IMR-90 (cell line): ENCODE measurements around the gene CCDC83. TPM values are rescaled to one million over a fixed set of nuclear protein-coding genes. Genes with fewer than 3 reads are reported as not detected.
A peak's percentile ranks its signal among the peaks of the same experiment; 100 is the strongest.

Source experiments
- ATAC-seq: fragments of 200-7000 bp; cut with Tn5 transposase; 2 replicates; pipeline ENCODE4 v1.9.1; 2020; ENCODE audit warnings: low read depth, mild to moderate bottlenecking, moderate library complexity
- BruUV-seq: library from RNA; stranded (reverse); fragments of 400-500 nt; replicated peaks from 2 replicates; lab custom pipeline; 2021; lab: Mats Ljungman, UMichigan
- CTCF ChIA-PET: fragments of 300-600 bp; formaldehyde crosslinking; extraction: SDS; loops from one replicate; lab custom pipeline; 2021; ENCODE audit warnings: antibody characterized with exemption; lab: Yijun Ruan, JAX
- POLR2A ChIA-PET: fragments of 300-600 bp; sonication (Branson Sonifier 250); formaldehyde crosslinking; loops from one replicate; lab custom pipeline; 2022; ENCODE audit warnings: antibody characterized with exemption; ENCODE audit not compliant: unreplicated experiment; lab: Charles Lee
- DNase-seq: peaks from one replicate; pipeline ENCODE4 v3.0.0; 2013
- H2AFZ ChIP-seq: replicated peaks from 2 replicates; pipeline ENCODE3; 2013; ENCODE audit warnings: low read length, mild to moderate bottlenecking; ENCODE audit not compliant: poor library complexity
- H2AK5ac ChIP-seq: 2 replicates; pipeline ENCODE4 v1.6.1; 2013; ENCODE audit warnings: low read depth, low read length, inconsistent platforms
- H2AK9ac ChIP-seq: replicated peaks from 2 replicates; pipeline ENCODE3; 2013; ENCODE audit warnings: mild to moderate bottlenecking, low read depth, low read length, moderate library complexity; ENCODE audit not compliant: poor library complexity
- H2BK120ac ChIP-seq: 2 replicates; pipeline ENCODE4 v1.6.1; 2013; ENCODE audit warnings: low read depth, low read length, inconsistent platforms
- H2BK15ac ChIP-seq: 3 replicates; pipeline ENCODE4 v1.6.1; 2013; ENCODE audit warnings: low read depth, low read length, inconsistent platforms
- H2BK20ac ChIP-seq: 2 replicates; pipeline ENCODE4 v1.6.1; 2013; ENCODE audit warnings: low read depth, mild to moderate bottlenecking, inconsistent platforms, low read length, moderate library complexity
- H2BK5ac ChIP-seq: 2 replicates; pipeline ENCODE4 v1.6.1; 2013; ENCODE audit warnings: mild to moderate bottlenecking, low read depth, low read length, inconsistent platforms; ENCODE audit not compliant: poor library complexity, severe bottlenecking
- H3K14ac ChIP-seq: replicated peaks from 2 replicates; pipeline ENCODE4 v1.6.1; 2013; ENCODE audit warnings: low read depth, low read length, inconsistent platforms
- H3K18ac ChIP-seq: 2 replicates; pipeline ENCODE4 v1.6.1; 2013; ENCODE audit warnings: low read depth, low read length, control low read depth
- H3K23ac ChIP-seq: 2 replicates; pipeline ENCODE4 v1.6.1; 2013; ENCODE audit warnings: low read depth, low read length, inconsistent platforms
- H3K27ac ChIP-seq: 2 replicates; pipeline ENCODE4 v1.5.1; 2013; ENCODE audit warnings: mild to moderate bottlenecking, control low read depth, low read length; ENCODE audit not compliant: insufficient read depth
- H3K27me3 ChIP-seq: 2 replicates; pipeline ENCODE4 v1.6.1; 2013; ENCODE audit warnings: low read length; ENCODE audit not compliant: control insufficient read depth, insufficient read depth
- H3K36me3 ChIP-seq: 2 replicates; pipeline ENCODE4 v1.6.1; 2013; ENCODE audit warnings: low read length, mixed read lengths; ENCODE audit not compliant: control insufficient read depth, insufficient read depth
- H3K4ac ChIP-seq: 2 replicates; pipeline ENCODE4 v1.6.1; 2013; ENCODE audit warnings: low read depth, low read length, inconsistent platforms
- H3K4me1 ChIP-seq: 2 replicates; pipeline ENCODE4 v1.6.1; 2013; ENCODE audit warnings: low read length, mixed read lengths; ENCODE audit not compliant: control insufficient read depth, insufficient read depth
- H3K4me2 ChIP-seq: 2 replicates; pipeline ENCODE4 v1.6.1; 2013; ENCODE audit warnings: low read depth, mild to moderate bottlenecking, control low read depth, low read length, moderate library complexity
- H3K4me3 ChIP-seq: 2 replicates; pipeline ENCODE4 v1.5.1; 2013; ENCODE audit warnings: low read depth, mild to moderate bottlenecking, control low read depth, low read length, moderate library complexity; ENCODE audit not compliant: insufficient read depth
- H3K56ac ChIP-seq: 2 replicates; pipeline ENCODE4 v1.6.1; 2013; ENCODE audit warnings: low read length, inconsistent platforms; ENCODE audit not compliant: insufficient read depth; ENCODE audit errors: extremely low read depth
- H3K79me1 ChIP-seq, 2 experiments: 2 replicates each; pipeline ENCODE4 v1.6.1; 2013; ENCODE audit warnings: low read length in 2 of 2, inconsistent platforms in 1 of 2, low read depth in 1 of 2
- H3K9ac ChIP-seq: 2 replicates; pipeline ENCODE4 v1.6.1; 2013; ENCODE audit warnings: low read depth, low read length, control low read depth
- H3K9me1 ChIP-seq: 2 replicates; pipeline ENCODE4 v1.6.1; 2013; ENCODE audit warnings: low read length, inconsistent platforms; ENCODE audit not compliant: insufficient read depth
- H3K9me3 ChIP-seq: 2 replicates; pipeline ENCODE4 v1.6.1; 2013; ENCODE audit warnings: low read length; ENCODE audit not compliant: control insufficient read depth, insufficient read depth
- H4K20me1 ChIP-seq: 2 replicates; pipeline ENCODE4 v1.6.1; 2013; ENCODE audit warnings: low read length, inconsistent platforms; ENCODE audit not compliant: insufficient read depth
- H4K5ac ChIP-seq: 2 replicates; pipeline ENCODE4 v1.6.1; 2013; ENCODE audit warnings: mild to moderate bottlenecking, low read depth, low read length, control low read depth
- H4K8ac ChIP-seq, 2 experiments: 2 replicates each; pipeline ENCODE4 v1.6.1; 2013; ENCODE audit warnings: low read depth in 2 of 2, low read length in 2 of 2, control low read depth in 1 of 2, inconsistent platforms in 1 of 2
- H4K91ac ChIP-seq: 2 replicates; pipeline ENCODE4 v1.6.1; 2013; ENCODE audit warnings: low read depth, low read length, inconsistent platforms; ENCODE audit not compliant: insufficient read depth
- BHLHE40 ChIP-seq: fragments of 150-350 bp; IDR thresholded peaks from 2 replicates; pipeline ENCODE4 v1.6.1; 2016; ENCODE audit warnings: mild to moderate bottlenecking, low read depth, low read length
- CEBPB ChIP-seq: IDR thresholded peaks from 2 replicates; pipeline ENCODE4 v1.6.1; 2012; ENCODE audit warnings: low read depth, low read length, improper control_type of control experiment
- CHD1 ChIP-seq: IDR thresholded peaks from 2 replicates; pipeline ENCODE4 v1.6.1; 2012; ENCODE audit warnings: low read depth, low read length, improper control_type of control experiment
- CTCF ChIP-seq: conservative IDR thresholded peaks from 2 replicates; pipeline ENCODE4 v1.5.1; 2012; ENCODE audit warnings: mild to moderate bottlenecking, low read depth, low read length, improper control_type of control experiment
- ELK1 ChIP-seq: fragments of 150-350 bp; IDR thresholded peaks from 2 replicates; pipeline ENCODE4 v1.6.1; 2016; ENCODE audit warnings: low read depth, mild to moderate bottlenecking, low read length, moderate library complexity, borderline replicate concordance
- FOS ChIP-seq: fragments of 150-350 bp; IDR thresholded peaks from 2 replicates; pipeline ENCODE4 v1.6.1; 2016; ENCODE audit warnings: low read depth, low read length
- MAFK ChIP-seq: IDR thresholded peaks from 2 replicates; pipeline ENCODE4 v1.6.1; 2012; ENCODE audit warnings: low read depth, low read length, improper control_type of control experiment
- MAZ ChIP-seq: IDR thresholded peaks from 2 replicates; pipeline ENCODE4 v1.6.1; 2012; ENCODE audit warnings: low read depth, mild to moderate bottlenecking, low read length, improper control_type of control experiment, moderate library complexity, borderline replicate concordance
- MXI1 ChIP-seq: IDR thresholded peaks from 2 replicates; pipeline ENCODE4 v1.6.1; 2012; ENCODE audit warnings: low read depth, mild to moderate bottlenecking, low read length, moderate library complexity, borderline replicate concordance
- NFE2L2 ChIP-seq: fragments of 150-350 bp; IDR thresholded peaks from 2 replicates; pipeline ENCODE4 v1.6.1; 2016; ENCODE audit warnings: low read depth, mild to moderate bottlenecking, low read length
- POLR2A ChIP-seq: IDR thresholded peaks from 2 replicates; pipeline ENCODE4 v1.6.1; 2012; ENCODE audit warnings: mild to moderate bottlenecking, low read depth, low read length
- RAD21 ChIP-seq: IDR thresholded peaks from 2 replicates; pipeline ENCODE4 v1.6.1; 2012; ENCODE audit warnings: low read length, improper control_type of control experiment
- RCOR1 ChIP-seq: IDR thresholded peaks from 2 replicates; pipeline ENCODE4 v1.6.1; 2012; ENCODE audit warnings: mild to moderate bottlenecking, low read length, improper control_type of control experiment; ENCODE audit not compliant: insufficient replicate concordance
- RFX5 ChIP-seq: IDR thresholded peaks from 2 replicates; pipeline ENCODE4 v1.8.0; 2012; ENCODE audit warnings: low read depth, mild to moderate bottlenecking, low read length, moderate library complexity
- SMC3 ChIP-seq: fragments of 150-350 bp; IDR thresholded peaks from 2 replicates; pipeline ENCODE4 v1.6.1; 2016; ENCODE audit warnings: low read depth, mild to moderate bottlenecking, antibody characterized with exemption, low read length, moderate library complexity
- USF2 ChIP-seq: fragments of 150-350 bp; IDR thresholded peaks from 2 replicates; pipeline ENCODE4 v1.6.1; 2017; ENCODE audit warnings: mild to moderate bottlenecking, antibody characterized with exemption, low read length, low read depth
- WGBS, 2 experiments: methylation state at CpG; one replicate each; pipeline versions ENCODE4 v1.1.5 to v1.1.7; 2013; ENCODE audit warnings: missing lambda C conversion rate in 2 of 2; ENCODE audit not compliant: insufficient read length in 1 of 2; ENCODE audit errors: extremely low coverage in 2 of 2; 5-methylcytosine and 5-hydroxymethylcytosine counted together
- dilution Hi-C: fragments of 300-500 bp; cut with HindIII; formaldehyde crosslinking; loops from one replicate; pipeline ENCODE4 v1.14.3; 2018; ENCODE audit warnings: low sequenced_read_pairs; ENCODE audit not compliant: unreplicated experiment
- in situ Hi-C: fragments of 300-500 bp; cut with MboI; formaldehyde crosslinking; loops from 3 replicates; pipeline ENCODE4 v1.14.3; 2019; ENCODE audit warnings: low sequenced_read_pairs, inconsistent platforms, mixed read lengths
- intact Hi-C: fragments of 100-400 bp; cut with micrococcal nuclease; formaldehyde crosslinking; loops from 2 replicates; pipeline ENCODE4 v1.10.0; 2022
- polyA plus RNA-seq, 3 experiments: library from polyadenylated mRNA; depleted of rRNA; stranded (reverse); fragments of >200 nt; gene quantifications; 2 replicates each; pipeline ENCODE4 v1.2.3, GENCODE V29; 2012; ENCODE audit warnings: low replicate concordance in 1 of 3
- total RNA-seq: library from RNA; depleted of rRNA; stranded (reverse); fragments of >200 nt; gene quantifications from 2 replicates; pipeline ENCODE4 v1.2.3, GENCODE V29; 2012

CCDC83 gene
- total and polyA plus RNA-seq, 2 of the 4 experiments (the other 2 are of a cell fraction), result not detected

GRCh38 chr11:85805387-85805786, 49.8 kb upstream of the CCDC83 start:
- H3K9me1 ChIP-seq, result peaks cover 8% of the 10 kb centered on the region; the same call in 1 of the 2 replicates
- H2BK15ac ChIP-seq, result no peak overlapping the region
- no peak overlapping the region for H3K4me3 ChIP-seq
- no peak overlapping the region for H4K8ac ChIP-seq
- no peak overlapping the region for H2BK20ac ChIP-seq
- no peak overlapping the region for H2AK9ac ChIP-seq
- no peaks in the 10 kb centered on the region for H3K9me3 ChIP-seq
- H4K91ac ChIP-seq, result no peak overlapping the region
- H3K4me1 ChIP-seq, result peaks cover 7% of the 10 kb centered on the region
- no peak overlapping the region for H3K18ac ChIP-seq
- no peak overlapping the region for H2BK5ac ChIP-seq
- dilution Hi-C loops (no loop called here), intact Hi-C loops (no loop called here), in situ Hi-C loops (no loop called here)
- H2AFZ ChIP-seq, result no peak overlapping the region
- H3K36me3 ChIP-seq, result no peaks in the 10 kb centered on the region
- DNase-seq, result peak; percentile 49
- no peak overlapping the region for H3K4ac ChIP-seq
- H3K27me3 ChIP-seq, result no peaks in the 10 kb centered on the region
- ChIA-PET CTCF (interaction anchor here (0.6 kb wide), 1 partner anchor 14 kb away, joined by 3 read pairs; no protein-coding TSS in a partner anchor), POLR2A (no interaction called here)
- no CpG with 5 or more reads among the region's 1 CpG for WGBS, 2 experiments
- no peak overlapping the region for H3K27ac ChIP-seq
- no peak overlapping the region; the same call in 1 of the 2 replicates for H3K23ac ChIP-seq
- ATAC-seq, result peak; percentile 74
- peaks cover 25 to 37% of the 10 kb centered on the region in 2 experiments for H3K79me1 ChIP-seq
- no peak overlapping the region for H3K56ac ChIP-seq
- H4K20me1 ChIP-seq, result no peaks in the 10 kb centered on the region
- H3K14ac ChIP-seq, result no peak overlapping the region
- no peak overlapping the region for H2BK120ac ChIP-seq
- H4K5ac ChIP-seq, result no peak overlapping the region
- no peak overlapping the region for H3K9ac ChIP-seq
- no TSS peak for BruUV-seq
- no peak overlapping the region for H3K4me2 ChIP-seq
- no peak for TF ChIP-seq RCOR1
- TF ChIP-seq MXI1, result no peak
- no peak for TF ChIP-seq BHLHE40
- TF ChIP-seq NFE2L2, result no peak
- no peak for TF ChIP-seq RFX5
- TF ChIP-seq MAFK, result no peak
- TF ChIP-seq RAD21, result no peak
- no peak for TF ChIP-seq FOS
- no peak for TF ChIP-seq CEBPB
- no peak for TF ChIP-seq CHD1
- no peak for TF ChIP-seq SMC3
- TF ChIP-seq MAZ, result no peak
- no peak for TF ChIP-seq CTCF
- TF ChIP-seq POLR2A, result no peak
- no peak for TF ChIP-seq ELK1
- no peak for TF ChIP-seq USF2
- H2AK5ac ChIP-seq, result no peak overlapping the region
